CD4-positive, alpha-beta T cell treated with Interleukin-4 for 4 hours (primary cell): Measurements from ENCODE around the gene XYLT1.
"Not testable (repeated sequence)": the region's sequence is repeated elsewhere in the genome, so short reads cannot be mapped to it uniquely, and the experiment has no call there.

Source experiments
- DNase-seq: peaks from one replicate; pipeline ENCODE4 v3.0.0-alpha.2; 2020

XYLT1 gene

GRCh38 chr16:17328932-17329331 lies 141.8 kb downstream of the XYLT1 start:
- DNase-seq: no peak

GRCh38 chr16:17327664-17328335 lies 143.0 kb downstream of the XYLT1 start:
- DNase-seq: no peak

GRCh38 chr16:17325476-17326143 lies 145.2 kb downstream of the XYLT1 start:
- DNase-seq: no peak

GRCh38 chr16:17324451-17324850 lies 146.3 kb downstream of the XYLT1 start:
- no peak for DNase-seq

DNA sequence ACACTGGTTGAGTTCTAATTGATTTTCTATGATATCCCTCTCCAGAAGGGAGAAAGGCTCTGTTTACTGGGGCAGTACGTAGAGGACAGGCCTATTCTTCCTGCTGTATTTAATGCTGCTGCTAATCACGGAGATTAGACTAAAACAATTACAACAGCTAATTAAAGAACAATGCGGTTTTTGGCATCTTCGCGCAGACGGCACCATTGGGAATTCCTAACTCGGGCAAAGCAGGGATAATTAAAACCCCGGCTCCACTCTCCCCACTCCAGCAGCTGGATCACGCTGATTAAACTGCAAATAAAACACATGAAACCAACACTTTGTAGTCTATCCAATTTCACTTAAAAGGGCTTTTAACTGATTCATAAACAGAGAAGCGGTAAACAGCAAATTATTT lies 147.6 kb downstream of the XYLT1 start:
- no peak for DNase-seq

DNA sequence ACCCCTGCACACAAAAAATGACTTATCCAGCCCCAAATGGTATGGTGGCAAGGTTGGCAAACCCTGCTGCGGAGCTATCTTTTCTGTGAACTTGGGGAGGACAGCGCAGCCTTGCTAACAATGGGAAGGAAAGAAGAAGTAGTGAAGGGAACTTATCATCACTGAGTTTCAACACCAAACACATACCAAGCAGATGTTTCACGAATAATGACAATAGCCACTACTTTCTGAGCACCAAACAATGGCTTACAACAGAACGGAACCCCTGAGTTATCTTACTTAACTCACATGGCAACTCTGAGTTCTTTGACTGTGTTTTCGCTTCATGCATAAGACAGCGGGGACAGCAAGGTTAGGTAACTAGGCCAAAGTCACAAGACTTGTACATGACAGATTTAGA lies 148.9 kb downstream of the XYLT1 start:
- no peak for DNase-seq

DNA sequence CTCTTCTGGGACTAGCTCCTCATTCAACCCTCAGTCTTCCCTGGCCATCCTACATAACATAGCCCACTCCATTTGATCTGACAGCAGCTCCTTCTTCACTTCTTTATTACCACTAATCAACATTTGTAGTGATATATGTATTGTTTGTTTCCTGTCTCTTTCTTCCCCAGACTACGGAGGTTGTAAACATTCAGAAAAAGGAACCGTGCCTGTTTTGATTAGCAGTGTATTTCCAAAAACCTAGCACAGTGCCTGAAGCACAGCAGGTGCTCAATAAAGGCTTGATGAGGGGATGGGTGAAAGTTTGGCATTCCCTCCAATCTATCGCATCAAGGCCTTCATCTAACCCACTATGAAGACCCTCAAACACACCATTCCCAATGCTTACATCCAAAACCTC lies 150.8 kb downstream of the XYLT1 start:
- DNase-seq: no peak

DNA sequence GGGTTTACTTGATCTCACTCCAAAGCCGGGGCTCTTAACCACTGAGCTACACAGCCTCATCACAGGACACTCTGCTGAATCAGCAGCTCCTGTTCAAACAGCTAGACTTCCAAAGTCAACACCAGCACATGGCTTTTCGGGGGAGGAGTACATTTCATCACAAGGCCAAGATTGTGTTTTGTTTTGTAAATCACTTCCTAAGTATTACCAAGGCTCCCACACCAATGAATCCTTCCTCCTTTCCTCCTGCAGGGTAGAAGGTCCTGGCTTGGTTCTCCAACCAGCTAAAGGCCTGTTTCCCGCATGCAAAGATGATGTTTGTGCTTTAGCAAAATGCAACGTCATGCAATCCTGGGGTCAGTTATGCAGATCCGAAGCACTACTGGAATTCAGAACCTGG lies 152.5 kb downstream of the XYLT1 start:
- DNase-seq: no peak

GRCh38 chr16:17316005-17316404 lies 154.8 kb downstream of the XYLT1 start:
- no peak for DNase-seq

DNA sequence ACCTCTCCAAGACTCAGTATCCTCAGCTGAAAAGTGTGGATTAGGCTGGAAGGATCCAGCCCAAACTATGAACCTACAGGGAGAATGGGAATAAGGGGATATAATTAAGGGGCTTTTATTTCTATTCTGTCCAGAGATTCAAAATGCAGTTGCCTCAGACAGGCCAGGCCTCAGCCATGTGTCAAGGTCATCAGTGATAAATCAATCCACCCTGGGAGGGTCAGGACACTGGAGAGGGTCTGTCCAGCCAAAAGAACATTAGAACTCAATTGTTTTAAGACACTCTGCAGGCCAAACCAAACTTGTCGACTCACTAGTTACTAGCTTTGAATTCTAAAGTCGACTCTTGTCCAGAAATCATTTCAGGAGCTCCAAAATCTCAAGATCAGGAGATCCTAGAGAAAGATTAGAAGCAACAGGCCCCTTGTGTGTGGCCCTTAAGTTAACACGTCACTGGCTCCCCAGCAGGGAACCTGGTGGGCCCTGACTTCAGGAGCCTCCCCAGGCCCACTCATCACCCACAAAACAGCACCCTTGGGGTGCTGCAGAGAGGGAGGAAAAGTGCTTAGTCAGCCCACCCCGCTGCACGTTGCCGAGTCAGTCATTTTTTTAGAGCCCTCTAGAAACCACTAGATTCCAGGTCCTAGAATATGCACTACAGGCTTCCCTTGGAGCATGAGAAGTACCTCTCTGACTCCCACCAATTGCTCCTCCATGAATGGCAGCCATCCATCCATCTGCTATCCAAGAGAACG lies 156.8 kb downstream of the XYLT1 start:
- DNase-seq: no peak

GRCh38 chr16:17313085-17313611 lies 157.6 kb downstream of the XYLT1 start:
- no peak for DNase-seq

- DNase-seq: no peak
Observed at GRCh38 chr16:17312094-17312710, 158.6 kb downstream of the XYLT1 start.

DNA sequence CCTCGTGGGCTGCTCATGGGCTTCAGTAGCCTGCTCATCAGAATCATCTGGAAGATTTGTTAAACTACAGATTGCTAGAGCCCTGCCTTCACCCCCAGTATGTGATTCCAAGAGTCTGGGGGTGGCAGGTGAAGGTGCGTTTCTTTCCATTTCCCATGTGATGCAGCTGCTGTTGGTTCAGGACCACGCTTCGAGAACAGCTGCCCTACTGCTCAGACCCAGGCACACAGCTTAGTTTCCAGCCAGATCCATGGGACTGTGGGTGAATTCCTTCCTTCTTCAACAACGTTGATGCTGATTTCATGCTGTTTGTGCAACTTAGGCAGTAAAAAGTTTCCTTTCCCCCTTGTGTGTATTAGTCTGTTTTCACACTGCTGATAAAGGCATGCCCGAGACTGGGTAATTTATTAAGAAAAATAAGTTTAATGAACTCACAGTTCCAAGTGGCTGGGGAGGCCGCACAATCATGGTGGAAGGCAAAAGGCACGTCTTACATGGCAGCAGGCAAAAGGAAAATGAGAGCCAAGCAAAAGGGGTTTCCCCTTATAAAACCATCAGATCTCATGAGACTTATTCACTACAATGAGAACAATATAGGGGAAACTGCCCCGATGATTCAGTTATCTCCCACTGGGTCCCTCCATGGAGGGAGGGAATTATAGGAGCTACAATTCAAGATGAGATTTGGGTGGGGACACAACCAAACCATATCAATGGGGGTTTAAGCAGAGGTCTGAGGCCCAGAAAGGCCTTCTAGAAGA lies 159.2 kb downstream of the XYLT1 start:
- no peak for DNase-seq

- DNase-seq: no peak
Observed at GRCh38 chr16:17309510-17309909, 161.2 kb downstream of the XYLT1 start.

- no peak for DNase-seq
Observed at GRCh38 chr16:17308186-17308585, 162.6 kb downstream of the XYLT1 start.

- no peak for DNase-seq
Observed at GRCh38 chr16:17307504-17307903, 163.3 kb downstream of the XYLT1 start.

- DNase-seq: no peak
Observed at GRCh38 chr16:17306745-17307144, 164.0 kb downstream of the XYLT1 start.

DNA sequence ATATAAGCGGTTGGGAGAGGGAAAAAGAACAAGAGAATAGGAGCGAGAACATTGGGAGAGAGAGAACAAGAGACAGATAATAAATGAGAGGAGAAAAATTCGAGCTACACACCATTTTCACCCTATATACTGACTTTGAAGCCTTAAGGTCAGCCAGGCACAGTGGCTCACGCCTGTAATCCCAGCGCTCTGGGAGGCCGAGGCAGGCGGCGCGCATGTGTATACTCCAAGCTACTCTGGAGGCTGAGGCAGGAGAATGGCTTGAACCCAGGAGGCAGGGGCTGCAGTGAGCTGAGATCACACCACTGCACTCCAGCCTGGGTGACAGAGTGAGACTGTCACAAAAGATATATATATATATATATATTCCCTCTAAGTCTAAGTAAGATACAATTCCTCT lies 164.5 kb downstream of the XYLT1 start:
- not testable (repeated sequence) for DNase-seq

GRCh38 chr16:17305694-17306093 lies 165.1 kb downstream of the XYLT1 start:
- peak; percentile 14 for DNase-seq

DNA sequence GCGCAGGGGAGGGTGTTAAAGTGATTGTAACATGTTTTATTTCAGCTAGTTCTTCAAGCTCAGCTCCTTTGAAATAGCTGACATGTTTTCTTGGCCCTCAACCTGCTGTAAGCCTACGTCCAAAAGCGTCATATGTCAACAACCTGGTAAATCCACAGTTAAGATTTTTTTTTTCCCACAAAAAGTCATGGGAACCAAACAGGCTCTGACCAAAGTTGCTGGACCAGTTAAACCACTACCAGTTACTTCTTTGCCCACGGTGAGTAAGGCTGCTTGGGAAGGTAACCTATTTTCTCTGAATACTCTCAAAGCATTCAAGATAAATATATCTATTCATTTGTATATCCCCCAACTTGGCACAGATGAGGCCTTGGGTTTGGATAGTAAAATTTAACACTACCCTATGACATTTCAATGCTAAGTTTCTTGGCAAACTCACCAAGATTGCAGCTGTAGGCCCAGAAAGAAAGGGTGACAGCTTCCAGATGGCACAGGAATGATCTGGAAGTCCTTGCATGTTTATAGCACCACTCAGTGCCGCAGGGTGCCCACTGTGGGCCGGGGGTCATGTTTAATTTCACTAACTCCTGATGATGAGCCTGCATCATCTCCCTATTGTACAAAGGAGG lies 166.2 kb downstream of the XYLT1 start:
- DNase-seq: no peak

DNA sequence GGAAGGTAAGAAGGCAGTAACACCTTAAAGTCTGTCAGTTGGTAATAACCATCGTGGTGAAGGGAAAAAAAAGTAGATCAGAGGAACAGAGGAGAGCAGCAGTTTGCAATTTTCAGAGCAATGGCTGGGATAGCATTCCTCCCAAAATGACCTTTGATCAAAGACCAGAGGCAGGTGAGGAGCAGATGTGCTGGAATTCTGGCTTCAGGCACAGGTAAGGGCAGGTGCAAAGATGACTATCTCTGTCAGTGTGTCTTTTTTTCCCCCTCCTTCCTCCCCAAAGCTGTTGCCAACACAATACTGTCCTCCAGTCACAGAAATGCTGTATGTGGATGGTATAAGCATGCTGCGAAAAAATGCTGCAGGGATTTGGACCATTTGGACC lies 166.7 kb downstream of the XYLT1 start:
- DNase-seq: no peak

DNA sequence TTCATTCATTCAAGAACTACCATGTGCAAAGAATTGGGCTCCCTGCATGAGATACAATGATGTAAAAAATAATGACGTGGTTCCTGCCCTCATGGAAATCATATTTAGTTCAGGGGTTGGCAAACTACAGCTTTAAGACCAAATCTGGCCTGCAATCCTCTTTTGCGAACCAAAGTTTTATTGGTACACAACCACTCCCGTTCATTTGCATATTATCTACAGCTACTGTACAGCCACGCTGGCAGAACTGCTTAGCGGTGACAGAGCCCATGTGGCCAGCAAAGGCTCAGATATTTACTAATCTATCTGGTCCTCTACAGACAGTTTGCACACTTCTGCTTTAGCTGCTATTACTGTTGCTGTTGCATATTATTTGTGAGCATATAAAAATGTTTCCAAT lies 167.7 kb downstream of the XYLT1 start:
- no peak for DNase-seq
